Measurements from ENCODE around the gene EHMT2.

EHMT2 gene

DNA sequence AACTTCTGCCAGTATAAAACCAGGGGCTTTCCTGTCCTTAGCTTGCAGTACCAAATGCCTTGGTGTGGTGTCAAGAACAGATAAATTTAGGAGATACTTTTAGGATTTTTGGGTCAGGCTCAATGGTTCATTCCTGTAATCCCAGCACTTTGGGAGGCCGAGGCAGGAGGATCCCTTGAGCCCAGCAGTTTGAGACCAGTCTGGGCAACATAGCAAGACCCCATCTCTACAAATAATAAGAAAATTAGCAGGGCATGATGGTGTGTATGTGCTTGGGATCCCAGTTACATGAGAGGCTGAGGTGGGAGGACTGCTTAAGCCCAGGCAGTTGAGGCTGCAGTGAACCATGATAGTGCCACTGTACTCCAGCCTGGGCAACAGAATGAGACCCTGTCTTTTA is 7.5 kb upstream of the EHMT2 start:
- no peak overlapping the region for H3K9ac ChIP-seq (ENCODE audit: low read depth, low read length)
- H3K4me1 ChIP-seq (ENCODE audit: insufficient read depth, low read length): peaks cover 9% of the 10 kb centered on the region; the same call in 1 of the 2 replicates
- H3K36me3 ChIP-seq (ENCODE audit: insufficient read depth, low read length): no peaks in the 10 kb centered on the region
- no peaks in the 10 kb centered on the region for H3K9me3 ChIP-seq (ENCODE audit: control insufficient read depth, insufficient read depth, low read length)

DNA sequence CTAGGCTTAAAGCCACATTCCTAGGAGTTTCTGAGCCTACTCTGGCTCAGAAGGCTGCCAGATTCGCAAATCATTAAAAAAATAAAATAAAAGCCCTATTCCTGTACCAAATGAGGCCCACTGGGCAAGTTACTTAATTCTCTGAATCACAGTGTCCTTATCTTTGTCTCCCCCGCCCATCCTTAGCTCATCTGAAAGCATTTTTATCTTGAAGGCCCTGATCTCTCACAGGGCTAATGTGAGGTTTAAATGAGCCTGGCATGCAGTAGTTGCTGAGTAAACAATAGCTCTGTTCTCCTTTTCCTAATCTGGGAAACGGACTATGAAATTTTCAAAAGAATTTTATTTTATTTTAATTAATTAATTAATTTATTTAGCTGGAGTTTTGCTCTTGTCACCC is 6.5 kb upstream of the EHMT2 start:
- Histone ChIP-seq H3K9me3 (ENCODE audit: control insufficient read depth, insufficient read depth, low read length) (no peaks in the 10 kb centered on the region), H3K36me3 (ENCODE audit: insufficient read depth, low read length) (no peaks in the 10 kb centered on the region), H3K4me1 (ENCODE audit: insufficient read depth, low read length) (peaks cover 9% of the 10 kb centered on the region; the same call in 1 of the 2 replicates), H3K9ac (ENCODE audit: low read depth, low read length) (no peak overlapping the region)

DNA sequence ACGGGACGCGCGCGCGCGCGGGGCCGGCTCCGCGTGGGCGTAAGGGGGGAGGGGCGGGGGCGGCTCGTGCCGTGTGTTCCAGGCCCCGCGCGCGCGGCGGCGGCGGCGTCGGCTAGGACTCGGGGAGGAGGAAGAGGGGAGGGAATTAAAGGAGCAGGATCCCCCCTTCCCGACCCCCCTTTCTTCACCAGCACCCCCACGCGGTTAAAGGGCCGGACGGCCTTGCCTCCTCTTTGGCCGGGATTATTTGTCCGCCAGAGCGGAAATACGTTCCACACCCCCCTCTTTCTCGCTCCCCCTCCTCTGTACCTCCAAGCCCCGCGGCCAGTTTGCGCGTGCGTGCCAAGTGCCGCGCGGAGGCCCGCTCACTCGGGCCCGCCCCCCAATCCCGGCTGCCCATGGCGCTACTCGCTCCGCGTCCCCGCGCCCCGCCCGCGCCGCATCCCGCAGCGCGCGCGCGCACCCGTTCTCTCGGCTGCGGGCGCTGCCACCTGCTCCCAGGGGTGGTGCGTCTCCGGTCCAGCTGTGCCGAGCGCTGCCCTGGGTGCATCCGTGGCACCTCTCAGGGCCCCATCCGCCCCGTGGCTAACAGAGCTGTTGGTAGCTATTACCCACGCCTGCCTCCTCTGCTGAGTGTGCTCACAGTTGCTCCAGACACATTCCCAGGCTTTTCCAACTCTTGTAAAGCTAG is 4.6 kb upstream of the EHMT2 start, which contains the start of gene ZBTB12:
Gene ZBTB12 (minus strand): TSS at position 134 of the 691 bp plus-strand sequence. CDS start 781 bp downstream, outside the sequence.
- Histone ChIP-seq H3K9ac (ENCODE audit: low read depth, low read length) (peak within 1 kb of the TSS; percentile 66; the same call in 1 of the 2 replicates), H3K4me1 (ENCODE audit: insufficient read depth, low read length) (peaks cover 9% of the 10 kb centered on the region; the same call in 1 of the 2 replicates), H3K9me3 (ENCODE audit: control insufficient read depth, insufficient read depth, low read length) (no peaks in the 10 kb centered on the region), H3K36me3 (ENCODE audit: insufficient read depth, low read length) (no peaks in the 10 kb centered on the region)

DNA sequence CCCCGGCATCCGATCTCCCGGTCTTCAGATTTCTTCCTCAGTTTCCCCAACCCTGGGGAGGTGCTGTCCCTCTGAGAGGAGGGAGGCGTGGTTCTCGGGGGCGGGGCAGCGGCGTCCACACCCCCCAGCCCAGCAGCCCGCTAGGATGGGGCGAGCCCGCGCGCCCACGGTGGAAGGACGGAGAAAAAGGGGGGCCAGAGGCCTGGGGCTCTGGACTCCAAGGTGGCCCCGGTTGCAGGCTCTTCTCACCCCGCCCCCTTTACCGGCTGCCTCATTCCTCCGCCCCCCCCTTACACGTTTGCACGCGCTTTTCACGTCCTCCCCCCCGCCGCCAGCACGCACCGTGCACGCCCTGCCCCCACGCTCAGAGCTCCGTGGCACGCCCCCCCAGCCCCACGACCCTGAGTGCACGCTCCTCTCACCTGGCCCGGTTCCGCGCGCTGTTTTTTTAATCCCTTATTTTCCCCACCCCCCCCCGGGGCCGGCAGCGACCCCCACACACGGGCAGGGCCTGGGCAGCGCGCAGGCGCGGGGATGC is 4.0 kb upstream of the EHMT2 start:
- peak overlapping the region; percentile 66; the same call in 1 of the 2 replicates for H3K9ac ChIP-seq (ENCODE audit: low read depth, low read length)
- H3K4me1 ChIP-seq (ENCODE audit: insufficient read depth, low read length): peaks cover 9% of the 10 kb centered on the region; the same call in 1 of the 2 replicates
- H3K9me3 ChIP-seq (ENCODE audit: control insufficient read depth, insufficient read depth, low read length): no peaks in the 10 kb centered on the region
- no peaks in the 10 kb centered on the region for H3K36me3 ChIP-seq (ENCODE audit: insufficient read depth, low read length)

DNA sequence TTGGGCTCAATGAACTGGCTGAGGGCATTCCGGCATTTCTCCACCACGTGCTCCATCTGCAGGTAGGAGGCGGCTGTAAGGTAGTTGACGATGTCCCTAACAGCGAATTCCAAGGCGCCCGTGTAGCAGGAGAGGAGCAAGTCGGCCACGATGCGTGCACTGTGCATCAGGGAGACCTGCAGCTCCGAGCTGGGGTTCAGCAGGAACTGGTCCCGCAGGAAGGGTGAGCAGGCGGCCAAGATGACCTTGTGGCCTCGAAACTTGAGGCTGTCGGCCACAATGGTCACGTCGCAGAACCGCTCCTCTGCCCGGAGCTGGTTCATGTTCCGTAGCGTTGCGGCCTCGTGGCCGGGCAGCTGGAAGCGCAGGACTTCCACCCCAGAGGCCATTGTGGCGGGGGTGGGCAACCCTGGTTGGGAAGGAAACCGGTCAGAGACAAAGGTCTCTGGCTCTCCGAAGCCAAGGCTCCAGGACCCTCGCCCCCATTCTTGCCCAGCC is 3.5 kb upstream of the EHMT2 start:
- H3K36me3 ChIP-seq (ENCODE audit: insufficient read depth, low read length): peaks cover under 1% of the 10 kb centered on the region; the same call in 1 of the 2 replicates
- H3K9ac ChIP-seq (ENCODE audit: low read depth, low read length): peak overlapping the region; percentile 55; the same call in 1 of the 2 replicates
- H3K9me3 ChIP-seq (ENCODE audit: control insufficient read depth, insufficient read depth, low read length): no peaks in the 10 kb centered on the region
- peaks cover 4% of the 10 kb centered on the region; the same call in 1 of the 2 replicates for H3K4me1 ChIP-seq (ENCODE audit: insufficient read depth, low read length)

DNA sequence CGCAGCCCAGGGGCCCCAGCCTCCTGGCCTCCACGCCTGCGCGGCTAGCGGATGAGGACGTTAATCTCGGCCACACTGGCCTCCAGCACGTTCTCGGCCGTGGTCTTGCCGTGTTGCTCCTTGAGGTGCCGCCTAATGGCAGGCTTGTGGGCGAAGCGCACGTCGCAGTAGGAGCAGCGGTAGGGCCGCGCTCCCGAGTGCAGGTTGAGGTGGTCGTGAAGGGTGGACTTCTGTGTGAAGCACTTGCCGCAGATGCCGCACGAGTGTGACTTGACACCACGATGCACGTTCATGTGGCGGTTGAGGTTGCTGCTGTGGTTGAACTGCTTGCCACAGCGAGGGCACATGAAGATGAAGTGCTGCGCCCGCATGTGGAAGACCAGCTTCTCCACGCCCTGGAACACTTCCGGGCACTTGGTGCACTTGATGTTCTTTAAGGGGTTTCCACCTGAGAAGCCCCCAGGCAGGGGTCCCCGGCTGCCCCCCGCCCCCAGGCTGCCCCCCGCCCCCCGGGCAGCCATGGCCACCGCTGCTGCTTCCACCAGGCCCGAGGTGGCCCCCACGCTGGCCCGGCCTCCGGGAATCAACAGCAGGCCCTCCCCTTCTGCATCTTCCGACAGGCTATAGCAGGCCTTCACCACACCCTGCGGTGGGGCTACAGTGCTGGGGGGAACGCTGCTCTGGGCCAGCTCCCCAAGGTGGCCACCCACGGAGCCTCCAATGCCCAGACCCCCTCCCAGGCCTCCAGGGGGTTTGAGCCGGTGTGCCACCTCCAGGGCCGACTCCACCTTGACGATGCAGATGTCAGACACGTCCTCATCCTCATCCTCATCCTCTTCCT is 2.6 kb upstream of the EHMT2 start:
- no peak overlapping the region for H3K9ac ChIP-seq (ENCODE audit: low read depth, low read length)
- no peaks in the 10 kb centered on the region for H3K9me3 ChIP-seq (ENCODE audit: control insufficient read depth, insufficient read depth, low read length)
- H3K36me3 ChIP-seq (ENCODE audit: insufficient read depth, low read length): peaks cover 6% of the 10 kb centered on the region; the same call in 1 of the 2 replicates
- no peaks in the 10 kb centered on the region for H3K4me1 ChIP-seq (ENCODE audit: insufficient read depth, low read length)

DNA sequence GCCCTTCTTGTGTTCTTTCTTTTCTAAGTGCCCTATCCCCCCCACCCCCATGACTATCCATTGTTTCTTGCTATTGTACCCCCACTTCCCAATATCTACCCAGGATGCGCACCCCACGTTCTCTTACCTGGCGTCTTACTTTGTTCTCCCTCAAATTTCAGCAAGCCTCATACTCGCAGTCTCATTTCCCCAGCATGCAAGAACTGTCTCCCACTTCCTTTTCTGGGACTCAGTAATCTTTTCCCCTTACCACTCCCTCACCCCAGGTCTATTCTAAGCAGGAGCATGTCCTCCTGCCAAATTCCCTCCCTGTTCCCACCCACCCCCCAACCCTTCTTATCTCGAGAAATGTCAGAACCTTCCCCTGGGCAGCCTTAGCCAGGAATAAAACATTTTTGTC is 1.7 kb upstream of the EHMT2 start:
- Histone ChIP-seq H3K36me3 (ENCODE audit: insufficient read depth, low read length) (peaks cover 6% of the 10 kb centered on the region; the same call in 1 of the 2 replicates), H3K9ac (ENCODE audit: low read depth, low read length) (no peak overlapping the region), H3K9me3 (ENCODE audit: control insufficient read depth, insufficient read depth, low read length) (no peaks in the 10 kb centered on the region), H3K4me1 (ENCODE audit: insufficient read depth, low read length) (no peaks in the 10 kb centered on the region)

DNA sequence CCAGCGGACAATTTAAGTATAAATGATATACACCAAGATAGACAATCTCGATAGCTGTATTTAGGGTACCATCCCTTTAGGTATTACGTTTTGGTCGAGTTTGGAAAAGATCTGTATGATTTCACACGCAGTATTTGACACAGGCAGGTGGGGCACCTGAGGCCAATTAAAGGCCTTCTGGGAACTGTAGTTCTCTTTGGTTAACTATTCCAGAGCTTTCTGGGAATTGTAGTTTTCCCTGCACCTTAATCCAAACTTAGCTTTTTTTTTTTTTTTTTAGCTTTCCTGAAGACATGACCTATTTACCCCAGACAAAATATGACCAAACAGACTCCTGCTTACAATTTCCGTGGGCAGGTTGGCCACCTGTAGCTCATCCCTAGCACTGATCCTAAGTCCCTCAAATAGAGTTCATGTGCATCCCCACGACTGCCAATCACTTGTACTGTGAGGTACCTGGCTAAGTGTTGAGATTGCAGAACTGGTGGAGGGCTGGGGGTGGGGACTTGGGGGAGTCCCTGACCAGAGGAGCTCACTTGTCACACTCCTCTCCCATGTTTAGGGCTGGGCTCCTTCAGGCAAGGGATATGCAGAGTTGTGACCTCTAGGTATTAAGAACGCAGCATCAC is 999 bp upstream of the EHMT2 start:
- peak overlapping the region; percentile 99 for H3K9ac ChIP-seq (ENCODE audit: low read depth, low read length)
- no peaks in the 10 kb centered on the region for H3K9me3 ChIP-seq (ENCODE audit: control insufficient read depth, insufficient read depth, low read length)
- no peaks in the 10 kb centered on the region for H3K4me1 ChIP-seq (ENCODE audit: insufficient read depth, low read length)
- peaks cover 7% of the 10 kb centered on the region for H3K36me3 ChIP-seq (ENCODE audit: insufficient read depth, low read length)

DNA sequence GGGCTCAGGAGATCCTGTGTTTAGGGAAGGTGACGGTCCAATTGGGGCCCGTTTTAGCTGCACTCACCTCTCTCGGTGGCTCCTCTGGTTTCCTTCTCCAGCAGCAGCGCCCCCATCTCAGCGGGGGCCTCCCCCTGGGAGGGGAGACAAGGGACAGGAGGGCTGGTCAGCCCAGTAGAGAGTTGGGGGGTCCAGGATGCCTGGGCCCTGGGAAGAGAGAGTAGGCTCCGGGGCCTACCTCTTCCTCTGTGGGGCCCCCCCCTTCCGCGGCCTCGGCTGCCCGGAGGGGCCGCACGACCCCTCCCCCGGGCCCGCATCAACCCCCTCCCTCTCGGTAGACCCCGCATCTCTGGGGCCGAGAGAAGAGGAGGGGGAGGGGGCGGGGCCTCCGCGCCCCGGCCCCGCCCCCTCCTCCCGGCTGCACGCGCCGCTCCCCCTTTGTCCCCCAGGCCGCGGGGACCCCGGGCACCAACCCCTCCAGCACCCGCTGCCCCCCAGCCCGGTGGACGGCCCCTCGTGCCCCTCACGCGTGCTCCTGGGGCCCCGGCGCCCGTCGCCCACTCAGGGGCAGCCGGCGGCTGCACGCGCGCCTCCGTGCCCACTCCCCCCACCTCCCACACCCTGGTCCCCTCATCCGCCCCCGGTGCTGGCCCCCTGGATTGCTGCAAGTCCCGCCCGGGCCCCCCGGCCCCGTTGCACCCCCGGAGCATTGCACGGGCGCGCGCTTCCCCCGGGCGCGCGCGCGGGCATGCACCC is 464 bp downstream of the EHMT2 start:
- Histone ChIP-seq H3K9me3 (ENCODE audit: control insufficient read depth, insufficient read depth, low read length) (no peaks in the 10 kb centered on the region), H3K9ac (ENCODE audit: low read depth, low read length) (peak overlapping the region; percentile 99), H3K36me3 (ENCODE audit: insufficient read depth, low read length) (peaks cover 11% of the 10 kb centered on the region), H3K4me1 (ENCODE audit: insufficient read depth, low read length) (no peaks in the 10 kb centered on the region)

DNA sequence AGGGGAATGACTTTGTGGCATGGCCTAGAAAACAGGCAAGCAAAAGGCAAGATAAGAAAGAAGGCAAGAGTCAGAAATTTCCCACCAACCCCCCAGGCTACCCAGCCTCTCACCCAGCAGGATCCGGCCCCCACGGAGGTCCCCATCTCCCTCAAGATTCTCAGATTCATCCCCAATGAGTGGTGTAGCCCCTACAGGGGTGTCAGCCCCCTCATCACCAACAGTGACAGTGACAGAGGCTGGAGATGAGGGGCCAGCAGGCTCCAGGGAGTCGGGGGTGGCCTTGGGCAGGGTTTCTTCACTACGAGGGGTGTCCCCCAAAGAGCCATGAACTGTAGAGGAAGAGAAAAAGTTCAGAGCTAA is 1.0 kb downstream of the EHMT2 start:
- Histone ChIP-seq H3K9ac (ENCODE audit: low read depth, low read length) (peak overlapping the region; percentile 99; the same call in 1 of the 2 replicates), H3K4me1 (ENCODE audit: insufficient read depth, low read length) (no peaks in the 10 kb centered on the region), H3K36me3 (ENCODE audit: insufficient read depth, low read length) (peaks cover 12% of the 10 kb centered on the region), H3K9me3 (ENCODE audit: control insufficient read depth, insufficient read depth, low read length) (no peaks in the 10 kb centered on the region)

DNA sequence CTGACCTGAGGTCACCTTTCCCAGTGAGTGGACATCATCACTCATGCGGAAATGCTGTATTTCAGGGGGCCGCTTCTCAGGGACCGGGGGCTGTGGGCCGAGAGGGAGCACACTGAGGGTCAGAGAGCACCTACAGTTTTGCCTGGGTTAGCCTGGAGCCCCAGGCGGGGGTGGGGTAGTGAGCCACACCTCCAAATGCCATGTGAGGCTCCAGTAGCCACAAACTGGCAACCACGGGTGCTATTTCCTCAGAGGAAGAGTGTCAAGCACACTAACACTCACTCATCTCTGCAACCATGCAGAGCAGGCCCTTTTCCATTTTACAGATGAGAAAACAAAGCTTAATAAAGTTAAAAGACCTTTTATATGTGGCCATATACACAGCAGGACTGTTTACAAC is 4.7 kb downstream of the EHMT2 start:
- Histone ChIP-seq H3K36me3 (ENCODE audit: insufficient read depth, low read length) (peaks cover 24% of the 10 kb centered on the region), H3K4me1 (ENCODE audit: insufficient read depth, low read length) (no peaks in the 10 kb centered on the region), H3K9ac (ENCODE audit: low read depth, low read length) (no peak overlapping the region), H3K9me3 (ENCODE audit: control insufficient read depth, insufficient read depth, low read length) (no peaks in the 10 kb centered on the region)

DNA sequence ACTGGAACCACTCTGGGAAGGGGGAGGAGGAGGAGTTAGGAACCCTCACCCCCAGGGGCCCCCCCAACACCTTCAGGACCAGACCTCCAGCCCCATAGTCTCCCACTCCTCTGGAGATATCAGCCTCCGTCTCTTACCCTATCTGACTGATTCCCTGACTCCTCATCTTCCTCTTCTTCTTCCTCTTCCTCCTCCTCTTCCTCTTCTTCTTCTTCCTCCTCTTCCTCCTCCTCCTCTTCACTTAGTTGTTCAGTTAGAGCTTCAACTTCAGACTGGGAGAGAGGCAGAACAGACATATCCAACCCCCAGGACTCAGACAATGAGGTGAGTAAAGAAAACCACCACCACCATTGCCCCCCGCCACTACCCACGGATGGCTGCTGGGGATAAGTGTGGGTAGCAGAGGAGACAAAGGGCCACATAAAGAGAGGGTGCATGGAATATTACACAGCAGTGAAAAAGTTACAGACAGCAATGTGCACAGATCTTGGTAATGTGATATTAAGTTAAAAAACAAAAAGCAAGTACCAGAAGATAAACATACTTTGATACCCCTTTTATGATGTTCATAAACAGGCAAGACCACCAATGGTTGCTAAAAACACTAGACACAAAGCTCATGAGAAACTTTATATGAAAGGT is 8.0 kb downstream of the EHMT2 start:
- peaks cover 31% of the 10 kb centered on the region for H3K36me3 ChIP-seq (ENCODE audit: insufficient read depth, low read length)
- no peaks in the 10 kb centered on the region for H3K9me3 ChIP-seq (ENCODE audit: control insufficient read depth, insufficient read depth, low read length)
- H3K9ac ChIP-seq (ENCODE audit: low read depth, low read length): no peak overlapping the region
- H3K4me1 ChIP-seq (ENCODE audit: insufficient read depth, low read length): no peaks in the 10 kb centered on the region
